Neural cell (in vitro differentiated cells): ENCODE data around the gene GPC1. TPM values are rescaled to one million over a fixed set of nuclear protein-coding genes. Genes with fewer than 3 reads are reported as not detected.

Experiments
- H2AFZ ChIP-seq: fragments of 200-600, 300-800 bp; sonication (generic), shearing (Covaris generic); 2 replicates; pipeline ENCODE4 v1.6.0; 2014; ENCODE audit warnings: low read depth, mild to moderate bottlenecking, antibody characterized with exemption, low read length, moderate library complexity
- H3F3A ChIP-seq: fragments of 200-600 bp; shearing (Covaris generic); 2 replicates; pipeline ENCODE4 v1.6.1; 2016; ENCODE audit warnings: mild to moderate bottlenecking, moderate library complexity, mixed read lengths, antibody characterized with exemption, low read length; ENCODE audit not compliant: insufficient read depth, poor library complexity, severe bottlenecking
- H3K27ac ChIP-seq: fragments of 200-600, 300-800 bp; sonication (generic), shearing (Covaris generic); 2 replicates; pipeline ENCODE4 v1.5.1; 2014; ENCODE audit warnings: mild to moderate bottlenecking, low read length, moderate library complexity
- H3K27me3 ChIP-seq: fragments of 300-800, 200-600 bp; sonication (generic), shearing (Covaris generic); 2 replicates; pipeline ENCODE4 v1.6.0; 2014; ENCODE audit warnings: mild to moderate bottlenecking, low read depth, low read length, moderate library complexity; ENCODE audit not compliant: insufficient read depth
- H3K36me3 ChIP-seq: fragments of 300-800, 200-600 bp; sonication (generic), shearing (Covaris generic); 2 replicates; pipeline ENCODE4 v1.5.1; 2014; ENCODE audit warnings: mild to moderate bottlenecking, antibody characterized with exemption, low read length, moderate library complexity; ENCODE audit not compliant: insufficient read depth
- H3K4me2 ChIP-seq: fragments of 300-800, 200-600 bp; sonication (generic), shearing (Covaris generic); 2 replicates; pipeline ENCODE4 v1.6.0; 2014; ENCODE audit warnings: mild to moderate bottlenecking, low read length
- H3K4me3 ChIP-seq: fragments of 300-800, 200-600 bp; sonication (generic), shearing (Covaris generic); 2 replicates; pipeline ENCODE4 v1.5.1; 2014; ENCODE audit warnings: mild to moderate bottlenecking, low read length, moderate library complexity
- H3K79me2 ChIP-seq: fragments of 200-600 bp; shearing (Covaris generic); replicated peaks from 2 replicates; pipeline ENCODE4 v1.6.0; 2014; ENCODE audit warnings: mild to moderate bottlenecking, low read length, moderate library complexity; ENCODE audit not compliant: insufficient read depth
- H3K9ac ChIP-seq: fragments of 300-800, 200-600 bp; sonication (generic), shearing (Covaris generic); 2 replicates; pipeline ENCODE4 v1.6.1; 2016; ENCODE audit warnings: mild to moderate bottlenecking, low read length, mixed read lengths
- H3K9me2 ChIP-seq: fragments of 200-600 bp; shearing (Covaris generic); 2 replicates; pipeline ENCODE4 v1.6.1; 2016; ENCODE audit warnings: mild to moderate bottlenecking, low read length, mixed read lengths; ENCODE audit not compliant: insufficient read depth
- H3K9me3 ChIP-seq: fragments of 200-600, 300-800 bp; sonication (generic), shearing (Covaris generic); 2 replicates; pipeline ENCODE4 v1.6.1; 2016; ENCODE audit warnings: mild to moderate bottlenecking, mixed run types, low read length, moderate library complexity, mixed read lengths
- H4K20me1 ChIP-seq: fragments of 200-600 bp; shearing (Covaris generic); 2 replicates; pipeline ENCODE4 v1.6.1; 2016; ENCODE audit warnings: mild to moderate bottlenecking, mixed run types; ENCODE audit not compliant: insufficient read depth
- CTCF ChIP-seq: fragments of 450-650 bp; IDR thresholded peaks from 2 replicates; pipeline ENCODE4 v1.5.1; 2014; ENCODE audit warnings: antibody characterized with exemption, mild to moderate bottlenecking, moderate library complexity; ENCODE audit not compliant: poor library complexity, severe bottlenecking
- EP300 ChIP-seq: fragments of 450-650 bp; conservative IDR thresholded peaks from 2 replicates; pipeline ENCODE4 v1.6.1; 2014; ENCODE audit warnings: antibody characterized with exemption, mild to moderate bottlenecking, moderate library complexity; ENCODE audit not compliant: poor library complexity, severe bottlenecking
- EZH2 ChIP-seq: fragments of 200-600, 300-800 bp; shearing (Covaris generic), sonication (generic); IDR thresholded peaks from 2 replicates; pipeline ENCODE4 v1.6.1; 2014; ENCODE audit warnings: antibody characterized with exemption, low read length, borderline replicate concordance, mild to moderate bottlenecking; ENCODE audit not compliant: insufficient read depth, poor library complexity, severe bottlenecking
- MXI1 ChIP-seq: fragments of 450-650 bp; conservative IDR thresholded peaks from 2 replicates; pipeline ENCODE4 v1.6.1; 2014; ENCODE audit warnings: antibody characterized with exemption, mild to moderate bottlenecking; ENCODE audit not compliant: poor library complexity, severe bottlenecking
- POLR2AphosphoS5 ChIP-seq: IDR thresholded peaks from 2 replicates; pipeline ENCODE4 v1.6.1; 2012
- RAD21 ChIP-seq: fragments of 450-650 bp; conservative IDR thresholded peaks from 2 replicates; pipeline ENCODE4 v1.6.1; 2014; ENCODE audit warnings: antibody characterized with exemption, mild to moderate bottlenecking, moderate library complexity
- REST ChIP-seq: IDR thresholded peaks from 2 replicates; pipeline ENCODE4 v1.6.1; 2012; ENCODE audit warnings: borderline replicate concordance
- SMC3 ChIP-seq: fragments of 450-650 bp; conservative IDR thresholded peaks from 2 replicates; pipeline ENCODE4 v1.6.1; 2014; ENCODE audit warnings: antibody characterized with exemption, mild to moderate bottlenecking, moderate library complexity; ENCODE audit not compliant: poor library complexity
- TAF1 ChIP-seq: IDR thresholded peaks from 2 replicates; pipeline ENCODE4 v1.6.1; 2012; ENCODE audit warnings: low read depth
- polyA plus RNA-seq: library from polyadenylated mRNA; depleted of rRNA; stranded (reverse); fragments of >200 nt; gene quantifications from 2 replicates; pipeline ENCODE4 v1.2.3, GENCODE V29; 2014

GPC1 gene
- polyA plus RNA-seq, 1 donor from 2014 or later, result 74.0 TPM

- TF ChIP-seq REST, result no peak
- TF ChIP-seq POLR2AphosphoS5, result no peak
- TF ChIP-seq CTCF, result no peak
- no peak for TF ChIP-seq TAF1
- TF ChIP-seq SMC3, result no peak
- no peak for TF ChIP-seq RAD21
- TF ChIP-seq EP300, result no peak
- TF ChIP-seq EZH2, result no peak
- TF ChIP-seq MXI1, result no peak
- Histone ChIP-seq H4K20me1 (no peaks in the 10 kb centered on the region), H2AFZ (no peak overlapping the region), H3K4me3 (no peak overlapping the region), H3K9ac (no peak overlapping the region), H3K9me2 (no peaks in the 10 kb centered on the region), H3F3A (no peaks in the 10 kb centered on the region), H3K9me3 (no peaks in the 10 kb centered on the region), H3K36me3 (no peaks in the 10 kb centered on the region), H3K4me2 (no peak overlapping the region), H3K79me2 (no peaks in the 10 kb centered on the region), H3K27me3 (no peaks in the 10 kb centered on the region), H3K27ac (no peak overlapping the region)
Measured at GRCh38 chr2:240509667-240510512, 74.4 kb downstream of the GPC1 start.

- no peak for TF ChIP-seq REST
- TF ChIP-seq TAF1, result no peak
- TF ChIP-seq EP300, result no peak
- no peak for TF ChIP-seq MXI1
- no peak for TF ChIP-seq EZH2
- no peak for TF ChIP-seq RAD21
- TF ChIP-seq CTCF, result no peak
- TF ChIP-seq POLR2AphosphoS5, result no peak
- no peak for TF ChIP-seq SMC3
- Histone ChIP-seq H3K9me3 (no peaks in the 10 kb centered on the region), H2AFZ (no peak overlapping the region), H3K27me3 (no peaks in the 10 kb centered on the region), H3K36me3 (no peaks in the 10 kb centered on the region), H3F3A (no peaks in the 10 kb centered on the region), H3K9me2 (no peaks in the 10 kb centered on the region), H3K9ac (no peak overlapping the region), H3K4me2 (no peak overlapping the region), H3K79me2 (no peaks in the 10 kb centered on the region), H3K4me3 (no peak overlapping the region), H3K27ac (no peak overlapping the region), H4K20me1 (no peaks in the 10 kb centered on the region)
Measured at GRCh38 chr2:240510513-240511210, 75.2 kb downstream of the GPC1 start.
